HG03460 (cell line): ENCODE data around the gene FGD6.
"Not testable (repeated sequence)": the region's sequence is repeated elsewhere in the genome, so short reads cannot be mapped to it uniquely, and the experiment has no call there.

Source experiments
- ATAC-seq: cut with Tn5 transposase; IDR thresholded peaks from one replicate; pipeline ENCODE4 v1.9.1; 2021; ENCODE audit not compliant: unreplicated experiment

FGD6 gene

GRCh38 chr12:95181103-95181502, 36.2 kb downstream of the FGD6 start:
- ATAC-seq = no peak

GRCh38 chr12:95179011-95179410, 38.3 kb downstream of the FGD6 start:
- no peak for ATAC-seq

DNA sequence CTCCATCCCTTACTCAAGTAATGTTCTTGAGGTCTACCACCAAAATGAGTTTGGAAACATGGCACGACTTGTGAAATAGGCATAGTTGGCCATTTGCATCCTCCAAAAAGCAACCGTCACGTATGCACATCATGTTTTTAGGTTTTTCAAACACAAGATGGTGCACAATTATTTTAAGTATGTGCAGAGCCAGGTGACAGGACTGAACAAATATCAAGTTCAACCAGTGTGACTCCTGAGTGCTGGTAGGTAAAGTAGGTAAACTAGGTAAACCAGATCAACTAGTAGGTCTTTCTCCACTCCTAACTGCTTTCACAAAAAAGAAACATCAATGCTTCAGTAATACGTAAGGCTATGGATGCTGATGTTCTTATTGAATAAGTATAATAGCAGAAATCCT, 39.1 kb downstream of the FGD6 start:
- no peak for ATAC-seq

DNA sequence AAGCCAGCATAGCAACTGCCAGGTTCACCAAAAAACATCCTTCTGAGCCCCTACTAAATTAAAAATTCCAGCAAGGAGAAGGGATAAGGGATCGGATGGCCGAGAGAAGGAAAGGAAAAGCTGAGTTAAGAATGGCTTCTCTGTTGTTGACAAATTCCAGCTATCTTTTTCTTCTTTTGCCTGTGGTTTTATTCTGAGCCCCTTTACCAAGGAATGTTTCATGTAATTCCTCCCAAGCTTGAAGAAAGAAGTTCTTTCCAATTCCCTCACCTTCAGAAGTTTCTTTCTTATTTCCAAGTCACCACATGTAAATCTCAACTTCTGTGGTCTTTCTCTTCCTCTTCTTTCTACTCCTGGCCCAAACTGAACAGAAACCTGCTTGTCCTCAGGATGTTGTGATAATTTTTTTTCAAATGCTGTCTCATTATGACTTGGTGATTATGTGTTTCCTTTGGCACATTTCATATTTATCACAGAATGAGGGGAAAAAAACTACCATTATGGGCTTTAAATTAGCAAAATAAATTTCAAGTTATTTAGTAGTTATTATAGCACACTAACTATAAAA, 40.0 kb downstream of the FGD6 start:
- no peak for ATAC-seq

- ATAC-seq = no peak
Measured at GRCh38 chr12:95173392-95174251, 43.6 kb downstream of the FGD6 start.

- ATAC-seq = no peak
Measured at GRCh38 chr12:95169368-95169767, 47.9 kb downstream of the FGD6 start.

- no peak for ATAC-seq
Measured at GRCh38 chr12:95168746-95169145, 48.5 kb downstream of the FGD6 start.

DNA sequence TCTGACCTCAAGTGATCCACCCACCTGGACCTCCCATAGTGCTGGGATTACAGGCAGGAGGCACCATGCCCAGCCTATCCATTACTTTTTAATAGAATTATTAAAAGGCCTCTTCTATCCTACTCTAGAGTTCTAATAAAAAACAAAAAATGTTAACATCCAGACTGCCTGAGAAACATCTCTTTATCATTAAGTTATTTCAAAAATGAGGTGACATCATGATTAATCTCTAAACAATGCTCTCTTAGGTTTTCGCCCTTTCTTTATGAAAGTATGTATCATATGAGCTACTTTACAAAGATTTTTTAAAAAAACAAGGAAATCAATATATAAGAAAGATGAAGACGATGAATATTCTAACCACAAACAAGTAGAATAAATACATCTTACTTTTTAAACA, 52.6 kb downstream of the FGD6 start:
- ATAC-seq = no peak

DNA sequence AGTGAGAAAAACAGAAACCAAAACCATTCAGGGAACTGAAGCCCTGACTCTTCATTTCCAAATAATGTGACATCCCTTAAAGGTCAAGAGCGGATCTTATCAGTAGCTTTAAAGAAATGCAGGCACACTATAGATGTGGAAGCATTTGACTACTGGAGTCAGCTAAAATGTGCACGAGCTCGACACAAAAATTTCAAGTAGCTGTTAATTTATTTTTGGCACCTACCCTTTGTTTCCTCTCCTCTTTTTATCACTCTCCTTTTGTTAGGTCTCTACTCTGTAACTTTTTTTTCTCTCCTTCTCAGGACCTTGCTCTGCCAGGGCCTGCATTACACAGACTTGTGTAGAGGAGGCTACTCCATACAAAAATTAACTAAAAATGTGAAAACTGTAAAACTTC, 58.3 kb downstream of the FGD6 start:
- ATAC-seq = no peak

GRCh38 chr12:95151821-95152220, 65.4 kb downstream of the FGD6 start:
- no peak for ATAC-seq

DNA sequence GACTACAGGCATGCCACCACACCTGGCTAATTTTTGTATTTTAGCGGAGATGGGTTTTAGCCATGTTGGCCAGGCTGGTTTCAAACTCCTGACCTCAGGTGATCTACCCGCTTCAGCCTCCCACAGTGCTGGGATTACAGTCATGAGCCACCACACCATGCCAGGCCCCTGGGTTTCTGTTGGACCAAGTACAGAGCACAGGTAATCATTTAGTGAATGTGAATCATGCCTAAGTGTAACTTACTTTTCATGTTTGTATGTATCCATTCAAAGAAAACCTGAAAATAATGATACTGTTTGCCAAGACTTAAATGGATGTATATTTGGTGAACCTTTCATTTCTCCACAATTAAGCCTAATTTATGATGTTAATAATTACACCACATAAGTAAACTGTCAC, 65.9 kb downstream of the FGD6 start:
- no peak for ATAC-seq

GRCh38 chr12:95150501-95150900, 66.8 kb downstream of the FGD6 start:
- ATAC-seq = no peak

- no peak for ATAC-seq
Measured at GRCh38 chr12:95147866-95148265, 69.4 kb downstream of the FGD6 start.

- no peak for ATAC-seq
Measured at GRCh38 chr12:95146769-95147168, 70.5 kb downstream of the FGD6 start.

DNA sequence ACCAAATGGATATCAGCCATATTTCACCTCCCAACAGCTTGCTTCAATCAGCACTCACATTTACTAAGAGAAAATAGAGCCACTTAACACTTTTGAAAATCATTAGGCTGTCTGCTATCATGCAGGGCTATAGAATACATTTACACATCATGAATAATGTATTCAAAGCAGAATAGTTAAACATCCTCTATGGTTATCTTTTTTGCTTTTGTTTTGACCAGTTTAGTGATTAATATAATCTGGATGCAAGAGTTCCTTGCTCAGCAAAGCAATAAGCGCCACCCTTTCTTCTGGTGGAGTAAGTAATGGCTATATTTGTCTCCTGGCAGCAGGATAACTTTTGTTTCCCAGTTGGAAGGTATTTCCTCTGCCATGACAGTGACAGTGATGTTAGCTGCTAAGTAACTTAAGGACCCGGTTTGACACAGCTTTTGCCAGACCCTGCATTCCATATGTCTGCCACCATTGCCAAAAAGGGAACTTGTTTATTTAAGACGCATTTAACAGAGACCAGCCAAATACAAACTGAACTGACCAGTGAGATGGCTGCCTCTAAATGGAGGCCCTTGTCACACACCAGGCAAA, 73.6 kb downstream of the FGD6 start:
- no peak for ATAC-seq

GRCh38 chr12:95142431-95143151, 74.7 kb downstream of the FGD6 start:
- ATAC-seq = no peak

DNA sequence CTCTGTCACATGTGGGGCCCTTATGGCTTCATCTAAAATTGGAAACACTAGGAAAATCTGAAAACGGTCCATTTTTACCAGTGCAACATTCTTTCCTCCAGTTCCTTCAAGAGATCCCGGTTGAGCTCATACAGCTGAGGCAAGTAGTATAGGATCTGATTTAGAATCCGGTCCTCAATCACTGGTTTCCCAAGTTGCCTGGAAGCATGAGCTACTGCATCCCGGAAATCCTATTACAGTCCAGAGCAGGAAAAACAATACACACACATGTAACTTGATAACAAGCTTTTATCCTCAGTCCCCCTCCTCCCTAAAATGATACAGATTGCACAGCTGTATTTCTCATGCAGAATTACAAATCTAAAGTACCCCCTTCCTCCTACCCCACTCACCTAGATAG, 76.0 kb downstream of the FGD6 start:
- no peak for ATAC-seq

DNA sequence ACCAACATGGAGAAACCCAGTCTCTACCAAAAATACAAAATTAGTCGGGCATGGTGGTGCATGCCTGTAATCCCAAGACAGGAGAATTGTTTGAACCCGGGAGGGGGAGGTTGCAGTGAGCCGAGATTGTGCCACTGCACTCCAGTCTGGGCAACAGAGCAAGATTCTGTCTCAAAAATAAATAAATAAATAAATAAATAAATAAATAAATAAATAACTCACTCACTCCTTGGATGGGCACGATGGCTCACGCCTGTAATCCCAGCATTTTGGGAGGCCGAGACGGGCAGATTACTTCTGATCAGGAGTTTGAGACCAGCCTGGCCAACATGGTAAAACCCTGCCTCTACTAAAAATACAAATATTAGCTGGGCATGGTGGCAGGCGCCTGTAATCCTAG, 79.2 kb downstream of the FGD6 start:
- not testable (repeated sequence) for ATAC-seq

DNA sequence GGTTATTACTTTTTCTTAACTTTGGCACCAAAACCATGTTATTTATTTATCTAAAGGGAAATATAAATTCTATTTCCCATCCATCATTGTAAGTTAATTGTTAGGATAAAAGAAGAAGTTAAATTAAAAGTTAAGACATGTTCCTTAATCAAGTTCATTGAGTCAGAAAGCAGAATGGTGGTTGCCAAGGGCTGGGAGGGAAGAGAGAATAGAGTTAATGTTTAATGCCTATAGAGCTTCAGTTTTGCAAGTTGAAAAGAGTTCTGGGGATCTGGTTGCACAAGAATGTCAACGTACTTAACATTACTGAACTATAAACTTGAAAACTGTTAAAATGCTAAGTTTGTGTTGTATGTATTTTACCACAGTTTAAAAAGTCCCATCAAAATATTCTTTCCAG, 80.7 kb downstream of the FGD6 start:
- ATAC-seq = no peak

- ATAC-seq = no peak
Measured at GRCh38 chr12:95134085-95134484, 83.2 kb downstream of the FGD6 start.

DNA sequence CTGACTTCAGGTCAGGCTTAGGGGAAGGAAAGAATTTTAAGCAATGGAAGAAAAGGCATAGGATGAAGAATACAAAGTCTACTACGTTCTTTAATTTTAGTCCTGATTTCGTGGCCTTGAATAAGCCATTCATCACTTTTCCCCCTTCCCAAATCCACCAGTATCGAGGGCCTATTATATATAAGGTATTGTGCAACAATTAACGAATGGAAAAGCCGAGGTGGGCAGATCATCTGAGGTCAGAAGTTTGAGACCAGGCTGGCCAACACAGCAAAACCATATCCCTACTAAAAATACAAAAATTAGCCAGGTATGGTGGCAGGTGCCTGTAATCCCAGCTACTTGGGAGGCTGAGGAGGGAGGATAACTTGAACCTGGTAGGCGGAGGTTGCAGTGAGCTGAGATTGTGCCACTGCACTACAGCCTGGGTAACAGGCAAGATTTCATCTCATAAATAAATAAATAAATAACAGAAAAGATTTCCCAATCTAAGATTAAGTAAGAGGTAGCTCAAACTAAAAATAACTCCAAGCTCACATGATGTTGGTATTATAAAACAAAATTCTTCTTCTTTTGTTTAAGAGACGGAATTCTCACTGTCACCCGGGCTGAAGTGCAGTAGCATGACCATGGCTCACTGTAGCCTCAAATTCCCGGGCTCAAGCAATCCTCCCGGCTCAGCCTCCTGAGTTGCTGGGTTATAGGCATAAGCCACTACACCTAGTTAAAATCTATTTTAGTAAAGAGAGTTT, 85.5 kb downstream of the FGD6 start:
- no peak for ATAC-seq
